Pancreas (tissue), 10 donors: ENCODE measurements around the gene FLNC. TPM values are rescaled to one million over a fixed set of nuclear protein-coding genes. Genes with fewer than 3 reads are reported as not detected.

Source experiments
- ATAC-seq, 4 donors: fragments of 200-7000 bp; cut with Tn5 transposase; one replicate each; pipeline versions ENCODE4 v1.8.0 to v1.9.1; 2020; ENCODE audit warnings: mild to moderate bottlenecking in 4 of 4, moderate library complexity in 4 of 4
- DNase-seq, 6 donors: peaks; one replicate each; pipeline ENCODE4 v3.0.0-alpha.2; 2020
- FAIRE-seq: peaks from 2 replicates; lab custom pipeline; 2012; peaks lifted over from hg19 to GRCh38; lab: Jason Lieb, UNC
- H3K27ac ChIP-seq, 4 donors: fragments of 200-600 bp; sonication (generic); 1 replicate in 3 of 4; 2 replicates in 1 of 4; pipeline versions ENCODE4 v1.5.0 to v1.8.0; 2020
- H3K27me3 ChIP-seq, 4 donors: fragments of 200-600 bp; one replicate each; pipeline ENCODE4 v1.8.0; 2021
- H3K36me3 ChIP-seq, 3 donors: fragments of 200-600 bp; sonication (generic) in 1 of 3; one replicate each; pipeline versions ENCODE4 v1.5.0 to v1.8.0; 2020 to 2021
- H3K4me1 ChIP-seq, 3 donors: fragments of 200-600 bp; one replicate each; pipeline ENCODE4 v1.8.0; 2021
- H3K4me3 ChIP-seq, 4 donors: fragments of 200-600 bp; sonication (generic) in 2 of 4; one replicate each; pipeline versions ENCODE4 v1.5.0 to v1.8.0; 2020 to 2021
- H3K9me3 ChIP-seq, 4 donors: fragments of 200-600 bp; one replicate each; pipeline ENCODE4 v1.8.0; 2021
- CTCF ChIP-seq, 4 donors: fragments of 200-600 bp; sonication (generic) in 3 of 4; IDR thresholded peaks; one replicate each; pipeline versions ENCODE4 v1.5.0 to v1.8.0; 2021; ENCODE audit warnings: antibody characterized with exemption in 4 of 4
- WGBS, 2 donors: extraction: QIAGEN DNeasy Blood & Tissue Kit; methylation state at CpG; one replicate each; pipeline ENCODE4 v1.1.7; 2013; 5-methylcytosine and 5-hydroxymethylcytosine counted together
- intact Hi-C, 3 donors: fragments of 100-400 bp; cut with DNase I; formaldehyde crosslinking; loops; one replicate each; pipeline versions ENCODE4 v1.11.1 to v1.14.2; 2022
- polyA plus RNA-seq, 2 donors: library from polyadenylated mRNA; stranded (reverse); fragments of 200-250 nt; gene quantifications; one replicate each; pipeline ENCODE4 v1.2.3, GENCODE V29; 2013
- total RNA-seq, 6 donors: library from RNA; stranded (reverse); fragmentation: NEBNext Ultra II Directional in 4 of 6; extraction: Animal tissue kit (Norgen Biotek cat#: 25700) in 4 of 6; gene quantifications; one replicate each; pipeline versions ENCODE4 v1.2.1 to v1.2.4, GENCODE V29; 2021 to 2023
- donor health status: healthy with polysubstance abuse.
- donor health status: DM: no; HTN: no; CAD: no; lungs with moderate emphysema.
- donor health status: DM: no; HTN: no; CAD: no.
- donor health status: control.
- donor health status: control.
- donor health status: Bipolar disorder and iron deficiency.
- donor health status: DM: yes; HTN: yes; CAD: no.
- donor health status: DM: no; HTN: no; CAD: no.
- donor health status: DM: no; HTN: no; CAD: no.
- donor health status: DM: yes; HTN: yes; CAD: no.

Gene FLNC
- total and polyA plus RNA-seq, 8 donors: 0.28 to 2.3 (median 1.0) TPM

GRCh38 chr7:128845987-128846386, 15.8 kb downstream of the FLNC start:
- no peaks in the 10 kb centered on the region for H3K36me3 ChIP-seq
- WGBS, 2 donors: 77 to 80% methylated on average over 19 of the region's 19 CpGs
- H3K27me3 ChIP-seq: no peaks in the 10 kb centered on the region
- H3K9me3 ChIP-seq: no peaks in the 10 kb centered on the region
- ATAC-seq (no peak), DNase-seq (peak in 2 of 6 donors; percentile 20 to 62), FAIRE-seq (no peak)
- intact Hi-C loops: no loop called here
- no peak overlapping the region for H3K27ac ChIP-seq
- no peaks in the 10 kb centered on the region for H3K4me1 ChIP-seq
- no peak for TF ChIP-seq CTCF (IDR thresholded peaks at IDR 0.05)
- no peak overlapping the region for H3K4me3 ChIP-seq

DNA sequence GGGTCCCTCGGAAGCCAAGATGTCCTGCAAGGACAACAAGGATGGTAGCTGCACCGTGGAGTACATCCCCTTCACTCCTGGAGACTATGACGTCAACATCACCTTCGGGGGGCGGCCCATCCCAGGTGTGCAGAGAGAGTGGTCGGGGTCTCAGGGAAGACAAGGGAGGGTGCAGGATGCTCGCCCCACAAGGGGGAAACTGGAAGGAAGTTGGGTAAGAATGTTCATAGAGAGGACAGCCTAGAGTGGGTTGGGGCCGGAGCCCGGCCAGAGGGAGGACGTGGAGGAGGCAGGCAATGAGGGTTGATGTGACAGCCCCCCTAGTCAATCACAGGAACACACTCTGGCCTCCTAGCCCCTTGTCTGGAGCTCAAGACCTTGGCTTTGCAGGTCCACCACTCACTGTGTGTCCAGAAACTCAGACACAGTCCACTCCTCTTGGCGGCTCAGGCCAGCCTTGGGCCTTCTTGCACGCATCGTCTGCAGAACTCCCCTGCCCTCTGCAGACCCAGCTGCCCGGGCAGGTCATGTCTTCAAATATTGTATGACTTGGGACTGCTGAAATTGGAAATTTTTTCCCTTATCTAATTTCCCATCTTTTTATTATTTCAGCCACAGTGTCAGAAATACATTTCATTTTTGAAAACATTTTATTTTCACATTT, 16.7 kb downstream of the FLNC start:
- DNase-seq: peak in 1 of 6 donors; percentile 37
- 85 to 90% methylated on average over 14 of the region's 14 CpGs for WGBS, 2 donors
- no peak overlapping the region for H3K27ac ChIP-seq
- no peak for ATAC-seq
- intact Hi-C loops: no loop called here
- H3K9me3 ChIP-seq: no peaks in the 10 kb centered on the region
- H3K27me3 ChIP-seq: no peaks in the 10 kb centered on the region
- no peak for FAIRE-seq
- no peaks in the 10 kb centered on the region for H3K36me3 ChIP-seq
- no peak overlapping the region for H3K4me3 ChIP-seq
- H3K4me1 ChIP-seq: no peaks in the 10 kb centered on the region
- TF ChIP-seq CTCF (IDR thresholded peaks at IDR 0.05): no peak

DNA sequence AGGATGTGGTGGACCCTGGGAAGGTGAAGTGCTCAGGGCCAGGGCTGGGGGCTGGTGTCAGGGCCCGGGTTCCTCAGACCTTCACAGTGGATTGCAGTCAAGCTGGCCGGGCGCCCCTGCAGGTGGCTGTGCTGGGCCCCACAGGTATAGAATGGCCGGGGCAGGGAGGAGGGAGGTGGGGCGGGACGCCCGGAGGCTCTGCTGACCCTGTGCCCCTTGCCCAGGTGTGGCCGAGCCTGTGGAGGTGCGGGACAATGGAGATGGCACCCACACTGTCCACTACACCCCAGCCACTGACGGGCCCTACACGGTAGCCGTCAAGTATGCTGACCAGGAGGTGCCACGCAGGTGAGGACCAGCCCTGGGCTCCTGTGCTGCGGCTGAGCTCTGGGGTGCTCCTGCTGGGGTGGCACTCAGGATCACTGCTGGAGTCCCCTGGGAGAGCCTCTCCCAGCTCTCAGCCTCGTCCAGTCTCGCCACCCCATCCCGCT, 17.6 kb downstream of the FLNC start:
- intact Hi-C loops: no loop called here
- no peaks in the 10 kb centered on the region for H3K27me3 ChIP-seq
- no peak overlapping the region for H3K27ac ChIP-seq
- H3K36me3 ChIP-seq: no peaks in the 10 kb centered on the region
- DNase-seq (peak in 2 of 6 donors; percentile 12 to 61), FAIRE-seq (no peak), ATAC-seq (no peak)
- 84 to 90% methylated on average over 15 to 17 of the region's 17 CpGs for WGBS, 2 donors
- H3K4me1 ChIP-seq: no peaks in the 10 kb centered on the region
- H3K4me3 ChIP-seq: no peak overlapping the region
- no peaks in the 10 kb centered on the region for H3K9me3 ChIP-seq
- no peak for TF ChIP-seq CTCF (IDR thresholded peaks at IDR 0.05)

- H3K4me1 ChIP-seq: no peaks in the 10 kb centered on the region
- H3K27ac ChIP-seq: no peak overlapping the region
- no peaks in the 10 kb centered on the region for H3K36me3 ChIP-seq
- ATAC-seq (no peak), DNase-seq (peak in 1 of 6 donors; percentile 16), FAIRE-seq (no peak)
- no peaks in the 10 kb centered on the region for H3K27me3 ChIP-seq
- H3K4me3 ChIP-seq: no peak overlapping the region
- H3K9me3 ChIP-seq: no peaks in the 10 kb centered on the region
- WGBS, 2 donors: 88 to 92% methylated on average over 31 of the region's 31 CpGs
- intact Hi-C loops: no loop called here
- TF ChIP-seq CTCF (IDR thresholded peaks at IDR 0.05): no peak
Observed at GRCh38 chr7:128848289-128849155, 18.3 kb downstream of the FLNC start.
